Activated CD4-positive, CD25-positive, alpha-beta regulatory T cell treated with anti-CD3 and anti-CD28 coated beads, Interleukin-2, amount 50 U/mL, for 24 hours (primary cell): ENCODE data around the gene RTEL1.
"Not testable (repeated sequence)": the region's sequence is repeated elsewhere in the genome, so short reads cannot be mapped to it uniquely, and the experiment has no call there.

Experiments
- ATAC-seq, 2 donors: fragments of 150-1000 bp; cut with Tn5 transposase; one replicate each; pipeline ENCODE4 v1.10.0; 2021; ENCODE audit warnings: mild to moderate bottlenecking in 1 of 2, moderate library complexity in 1 of 2

Gene RTEL1

DNA sequence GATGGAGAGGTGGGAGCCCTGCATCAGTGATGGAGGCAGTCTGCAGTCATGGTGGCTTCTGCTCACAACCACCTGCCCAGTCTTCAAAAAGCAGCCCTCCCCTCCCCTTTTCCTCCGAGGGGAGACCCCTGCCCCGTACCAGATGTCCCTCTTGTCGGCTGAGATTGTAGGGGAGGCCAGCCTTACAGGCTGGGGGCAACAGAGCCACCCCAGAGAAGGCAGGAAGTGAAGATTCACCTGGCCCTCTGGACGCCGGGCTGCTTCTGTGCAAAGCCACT is 42.9 kb downstream of the RTEL1 start:
- ATAC-seq: no peak

DNA sequence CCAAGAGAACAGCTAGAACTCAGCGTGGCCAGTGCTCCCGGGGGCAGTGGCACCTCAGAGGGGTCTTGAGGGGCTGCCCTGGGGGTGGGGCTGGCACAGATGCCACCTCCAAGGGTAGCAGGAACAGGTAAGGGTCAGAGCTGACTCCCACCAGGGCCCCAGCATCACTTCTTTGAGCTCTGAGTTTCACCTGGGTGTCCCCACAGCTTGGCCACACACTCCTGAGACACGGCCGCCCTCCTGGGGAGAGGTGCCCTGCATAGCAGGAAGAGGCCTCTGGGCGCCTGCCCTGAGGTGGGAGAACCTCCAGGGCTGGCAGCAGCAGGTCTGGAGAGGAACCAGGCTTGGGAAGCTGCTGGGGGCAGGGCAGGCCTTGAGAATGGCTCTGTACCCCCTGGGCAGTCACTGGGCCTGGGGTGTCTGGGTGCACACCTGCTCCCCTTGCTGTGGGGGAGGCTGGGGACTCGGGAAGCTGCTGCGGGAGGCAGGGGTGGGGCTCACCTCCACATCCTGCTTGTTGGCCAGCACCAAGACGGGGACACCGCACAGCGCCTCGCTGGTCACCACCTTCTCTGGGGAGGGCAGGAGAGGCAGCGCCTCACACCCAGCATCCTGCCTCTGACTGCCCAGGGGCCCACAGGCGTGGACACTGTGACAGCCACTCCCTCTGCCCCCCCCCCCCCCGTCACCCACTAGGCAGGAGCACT is 43.4 kb downstream of the RTEL1 start:
- no peak for ATAC-seq

DNA sequence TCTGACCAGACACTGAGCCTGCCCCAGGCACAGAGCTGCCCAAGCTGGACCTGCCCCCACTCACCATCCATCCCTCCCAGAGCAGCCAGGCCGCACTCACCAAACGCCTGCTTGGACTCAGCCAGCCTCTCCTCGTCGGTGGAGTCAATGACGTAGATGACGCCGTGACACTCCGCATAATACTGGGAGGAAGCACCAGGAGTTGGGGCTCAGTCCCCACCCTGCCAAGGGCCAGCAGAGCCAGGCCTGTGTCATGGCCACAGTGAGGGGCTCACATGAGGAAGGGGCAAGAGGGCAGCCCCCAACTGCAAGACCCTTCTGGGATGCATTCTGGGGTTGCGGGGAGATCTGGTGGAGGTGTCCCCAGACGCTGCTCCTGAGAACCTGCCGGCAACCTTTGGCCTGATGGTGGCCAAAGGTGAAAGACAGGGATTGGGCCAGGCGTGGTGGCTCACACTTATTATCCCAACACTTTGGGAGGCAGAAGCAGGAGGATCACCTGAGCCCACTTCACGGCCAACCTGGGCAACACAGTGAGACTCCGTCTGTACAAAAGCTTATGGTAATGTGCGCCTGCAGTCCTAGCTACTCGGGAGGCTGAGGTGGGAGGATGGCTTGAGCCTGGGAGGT is 44.0 kb downstream of the RTEL1 start:
- no peak for ATAC-seq

DNA sequence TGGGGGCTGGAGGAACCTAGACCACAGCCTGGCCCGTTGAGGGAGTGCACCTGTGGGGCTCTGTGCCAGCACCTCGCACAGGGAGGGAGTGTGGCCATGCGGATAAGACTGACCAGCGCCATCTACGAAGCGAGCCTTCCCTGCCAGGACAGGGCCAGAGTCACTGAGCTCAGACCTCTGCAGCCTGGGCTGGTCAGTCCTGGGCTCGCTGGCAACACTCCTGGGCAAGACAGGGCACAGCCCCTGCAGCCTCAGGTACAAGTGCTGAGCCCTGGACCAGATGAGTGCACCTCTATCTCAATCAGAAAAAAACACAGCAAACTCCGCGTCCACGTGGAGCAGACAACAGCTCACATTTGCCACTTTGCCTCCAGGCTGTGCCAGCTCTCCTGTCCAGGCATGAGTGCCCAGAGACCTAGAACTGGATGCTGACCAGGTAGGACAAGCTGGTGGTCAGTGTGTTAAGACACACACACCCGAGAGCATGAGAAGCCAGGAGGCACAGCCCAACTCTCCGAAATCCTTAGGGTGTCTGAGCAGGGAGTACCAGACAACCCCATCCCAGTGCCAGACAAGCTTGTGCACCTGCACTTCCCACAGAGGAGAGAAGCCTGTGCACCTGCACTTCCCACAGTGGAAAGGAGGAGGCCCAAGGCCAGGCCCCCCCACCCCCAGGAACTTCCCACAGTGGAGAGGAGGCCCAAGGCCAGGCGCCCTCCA is 44.8 kb downstream of the RTEL1 start:
- no peak for ATAC-seq

DNA sequence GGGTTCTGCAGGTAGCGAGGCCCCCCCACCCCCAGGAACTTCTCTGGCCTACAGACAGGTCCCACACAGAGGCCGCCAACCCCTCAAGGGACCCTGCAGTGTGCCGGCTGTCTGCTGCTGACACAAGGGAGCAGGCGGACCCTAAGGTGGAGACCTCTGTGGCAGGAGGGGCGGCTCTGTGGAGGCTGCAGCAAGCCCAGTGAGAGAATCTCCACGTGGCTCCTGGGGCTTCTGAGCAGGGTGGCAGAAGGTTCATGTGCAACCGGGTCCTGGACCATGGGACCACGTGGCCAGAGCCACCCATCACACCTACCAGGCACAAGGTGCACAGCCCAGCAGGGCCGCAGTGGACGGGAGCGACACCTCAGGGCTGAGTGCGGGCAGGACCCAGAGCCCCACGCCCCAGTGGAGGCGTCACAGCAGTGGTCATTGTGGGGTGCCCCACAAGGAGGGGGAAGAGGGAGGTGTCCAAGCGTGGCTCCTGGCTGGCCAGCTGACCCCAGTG is 45.4 kb downstream of the RTEL1 start:
- no peak for ATAC-seq

DNA sequence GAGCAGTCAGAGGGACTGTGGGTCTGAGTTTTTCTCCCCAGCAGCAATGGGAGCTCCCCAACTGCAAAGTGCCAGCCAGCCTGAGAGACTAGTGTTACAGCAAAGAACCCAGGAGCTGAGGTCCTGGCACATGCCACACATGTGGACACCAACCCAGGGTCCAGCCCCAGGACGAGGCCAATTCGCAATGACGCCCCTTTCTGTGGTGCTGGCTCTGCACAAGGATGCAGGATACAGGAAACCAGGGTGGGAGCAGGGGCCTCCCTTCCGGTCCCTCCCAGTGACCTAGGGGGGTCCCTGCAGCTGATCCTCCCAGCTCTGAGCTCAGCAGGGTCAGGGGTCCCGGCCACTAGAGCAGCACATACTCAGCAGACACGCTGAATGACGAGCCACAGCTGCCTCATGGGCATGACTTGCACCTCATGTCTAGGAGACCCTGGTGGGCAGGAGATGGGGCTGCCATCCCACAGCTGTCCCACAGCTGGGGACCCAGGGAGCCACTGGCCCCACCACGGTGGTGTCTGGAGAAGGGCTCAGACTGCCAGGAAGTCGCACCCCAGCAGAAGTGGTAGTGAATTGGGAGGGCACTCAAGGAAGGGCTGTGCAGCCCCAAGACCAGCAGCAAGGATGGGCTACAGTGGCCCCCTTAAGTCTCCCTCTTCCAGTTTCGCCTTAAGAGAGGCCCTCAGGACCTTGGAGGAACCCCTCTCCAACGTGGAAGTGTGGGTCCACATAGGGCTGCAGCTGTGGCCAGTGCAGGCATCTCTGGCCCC is 46.0 kb downstream of the RTEL1 start:
- ATAC-seq: no peak

DNA sequence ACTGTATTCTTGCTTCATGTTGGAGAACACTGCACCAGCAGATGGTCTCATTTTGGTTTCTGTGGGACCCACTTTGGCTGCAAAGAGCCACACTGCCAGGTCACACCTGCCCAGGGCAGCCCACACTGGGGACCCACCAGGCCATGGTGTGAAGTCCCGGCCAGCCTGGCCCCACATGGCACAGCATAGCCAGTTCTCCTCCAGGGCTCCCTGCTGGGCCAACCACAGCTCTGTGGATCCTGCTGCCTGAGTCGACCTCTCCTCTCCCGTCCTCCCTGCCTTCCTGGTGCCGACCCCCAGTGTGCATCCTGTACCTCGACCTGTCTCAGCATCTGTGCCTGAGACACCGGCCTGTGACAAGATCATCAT is 46.6 kb downstream of the RTEL1 start:
- ATAC-seq: no peak

DNA sequence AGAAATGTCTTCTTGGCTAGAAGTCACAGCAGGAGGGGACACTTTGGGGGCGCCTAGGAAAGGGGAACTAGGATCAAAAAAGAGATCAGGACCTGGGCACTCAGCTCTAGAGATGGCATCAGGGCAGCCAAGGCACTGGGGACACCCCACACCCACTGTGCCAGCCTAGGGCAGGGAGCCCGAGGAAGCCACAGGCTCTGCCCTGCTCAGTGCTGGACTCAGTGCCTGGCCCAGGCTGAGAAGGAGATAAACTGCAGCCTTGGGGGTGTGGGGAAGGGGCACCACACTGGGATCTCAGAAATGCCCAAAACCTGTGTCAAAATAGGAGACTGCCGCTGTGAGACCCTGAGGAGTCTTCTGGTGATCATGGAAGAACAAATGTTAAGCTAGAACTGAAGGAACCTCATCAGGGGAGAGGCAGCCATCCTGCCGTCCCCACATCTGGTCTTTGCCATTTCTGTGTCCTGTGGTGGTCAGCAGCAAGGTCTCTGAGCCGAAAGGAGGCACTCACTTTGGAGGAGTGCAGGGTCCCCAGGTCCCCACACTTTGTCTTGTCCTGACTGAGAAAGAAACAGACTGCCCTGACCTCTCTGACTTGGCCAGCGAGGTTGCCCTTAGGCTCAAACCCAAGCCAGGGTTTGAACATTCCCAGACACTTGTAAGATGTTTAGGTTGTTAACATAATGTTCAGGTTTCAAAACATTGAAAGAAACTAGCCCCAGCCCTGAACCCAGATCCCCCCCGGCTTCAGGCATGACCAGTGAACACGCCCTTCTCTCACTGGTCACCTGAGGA is 47.3 kb downstream of the RTEL1 start:
- no peak for ATAC-seq

DNA sequence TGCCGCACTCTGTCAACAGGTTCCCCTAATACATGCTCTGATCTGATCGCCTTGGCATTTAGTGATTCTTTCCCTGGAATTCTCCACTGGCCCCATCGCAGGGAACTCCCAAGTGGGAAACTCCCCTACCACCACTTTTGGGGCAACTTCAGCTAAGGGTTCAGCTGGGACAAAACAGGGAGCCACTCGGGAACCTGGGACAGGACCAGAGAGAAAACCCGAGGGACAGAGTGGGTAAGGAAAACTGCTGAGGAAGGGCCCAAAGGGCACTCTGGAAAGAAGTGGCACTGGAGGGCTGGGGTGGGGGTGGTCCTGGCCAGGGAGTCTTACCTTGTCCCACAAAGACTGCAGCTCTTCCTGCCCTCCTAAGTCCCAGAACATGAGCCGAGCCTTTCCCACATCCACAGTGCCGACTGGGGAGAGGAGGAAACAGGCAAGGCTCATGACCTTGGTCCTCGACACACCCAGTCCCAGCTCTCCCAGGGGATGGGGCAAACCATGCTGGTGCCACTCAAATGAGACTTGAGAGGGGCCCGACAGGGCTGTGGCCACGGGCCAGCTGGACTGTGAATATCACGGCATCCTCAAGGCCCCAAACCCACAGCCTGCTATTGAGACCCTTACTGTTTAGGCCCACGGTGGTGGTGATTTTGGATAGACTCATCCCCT is 48.0 kb downstream of the RTEL1 start:
- ATAC-seq: no peak

DNA sequence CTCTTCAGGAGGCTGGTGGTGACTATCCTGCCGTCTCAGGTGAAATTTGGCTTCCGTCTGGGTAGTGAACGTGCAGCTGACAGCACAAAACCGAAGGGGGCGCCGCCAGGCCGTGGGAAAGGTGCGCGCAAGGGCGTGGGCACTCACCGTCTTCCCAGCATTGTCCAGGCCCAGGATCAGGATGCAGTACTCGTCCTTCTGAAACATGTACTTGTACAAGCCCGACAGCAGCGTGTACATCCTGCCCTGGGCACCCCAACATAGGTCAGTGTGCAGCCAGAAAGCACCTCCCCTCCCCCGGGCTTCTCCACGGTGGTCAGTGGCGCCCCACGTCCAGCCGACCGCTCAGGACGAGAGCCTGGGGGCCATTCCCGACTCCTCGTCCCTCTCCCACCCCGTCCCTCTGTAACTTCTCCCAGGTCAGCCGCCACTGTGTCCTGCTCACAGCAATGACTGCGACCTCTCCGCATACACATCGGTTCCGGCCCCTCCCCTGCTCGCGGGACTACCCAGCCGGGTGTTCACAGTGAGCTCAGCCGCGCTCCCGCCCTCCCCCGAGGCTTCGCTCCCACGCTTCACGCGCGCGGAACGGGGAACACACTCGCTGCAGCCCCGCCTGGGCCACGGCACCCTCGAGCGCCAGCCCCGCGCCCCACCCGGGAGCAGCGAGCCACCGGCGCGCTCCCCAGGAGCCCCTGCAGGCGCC is 48.9 kb downstream of the RTEL1 start:
- ATAC-seq: peak; percentile 54 to 58

DNA sequence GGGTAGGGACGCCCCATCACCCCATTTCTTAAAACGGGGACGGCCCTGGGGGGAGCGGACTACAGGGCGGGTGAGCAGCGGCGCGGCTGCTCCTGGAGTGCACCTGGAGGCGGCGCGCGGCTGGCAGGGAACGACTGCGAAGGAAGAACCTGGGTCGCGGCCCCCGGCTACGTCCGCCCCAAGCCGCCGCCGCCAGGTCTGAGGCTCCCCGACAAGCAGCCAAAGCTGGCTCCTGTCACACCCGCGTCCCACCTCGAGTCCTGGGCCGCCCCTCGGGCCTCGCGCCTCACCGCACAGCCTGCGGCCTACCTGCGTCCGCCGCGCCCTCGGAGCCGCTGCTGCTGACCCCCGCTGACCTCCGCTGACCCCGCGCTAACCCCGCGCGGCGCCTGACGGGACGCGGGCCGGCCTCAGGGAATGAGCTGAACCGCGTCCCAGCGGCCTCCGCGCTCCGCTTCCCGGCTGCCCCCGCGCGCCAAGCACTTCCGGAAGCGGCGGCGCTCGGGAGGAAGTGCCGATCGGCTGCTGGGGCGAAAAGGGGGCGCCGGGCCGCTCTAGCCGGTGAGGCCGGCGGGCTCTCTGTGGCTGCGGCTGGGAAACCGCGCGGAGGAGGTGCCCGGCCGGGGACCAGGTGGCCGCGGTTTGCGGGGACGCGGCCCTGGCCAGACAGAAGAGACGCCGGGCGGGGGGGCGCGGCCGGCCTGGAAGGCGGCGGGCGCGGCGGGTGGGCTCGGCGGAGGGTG is 49.6 kb downstream of the RTEL1 start, which contains the start of the genes ARFRP1 and ZGPAT:
ARFRP1 (minus strand) TSS at position 419 of the 743 bp plus-strand sequence. CDS start 885 bp downstream, outside the sequence.
ZGPAT (plus strand) TSS at position 482 of the 743 bp plus-strand sequence. CDS start 542 bp downstream, outside the sequence.
- peak; percentile 93 for ATAC-seq

DNA sequence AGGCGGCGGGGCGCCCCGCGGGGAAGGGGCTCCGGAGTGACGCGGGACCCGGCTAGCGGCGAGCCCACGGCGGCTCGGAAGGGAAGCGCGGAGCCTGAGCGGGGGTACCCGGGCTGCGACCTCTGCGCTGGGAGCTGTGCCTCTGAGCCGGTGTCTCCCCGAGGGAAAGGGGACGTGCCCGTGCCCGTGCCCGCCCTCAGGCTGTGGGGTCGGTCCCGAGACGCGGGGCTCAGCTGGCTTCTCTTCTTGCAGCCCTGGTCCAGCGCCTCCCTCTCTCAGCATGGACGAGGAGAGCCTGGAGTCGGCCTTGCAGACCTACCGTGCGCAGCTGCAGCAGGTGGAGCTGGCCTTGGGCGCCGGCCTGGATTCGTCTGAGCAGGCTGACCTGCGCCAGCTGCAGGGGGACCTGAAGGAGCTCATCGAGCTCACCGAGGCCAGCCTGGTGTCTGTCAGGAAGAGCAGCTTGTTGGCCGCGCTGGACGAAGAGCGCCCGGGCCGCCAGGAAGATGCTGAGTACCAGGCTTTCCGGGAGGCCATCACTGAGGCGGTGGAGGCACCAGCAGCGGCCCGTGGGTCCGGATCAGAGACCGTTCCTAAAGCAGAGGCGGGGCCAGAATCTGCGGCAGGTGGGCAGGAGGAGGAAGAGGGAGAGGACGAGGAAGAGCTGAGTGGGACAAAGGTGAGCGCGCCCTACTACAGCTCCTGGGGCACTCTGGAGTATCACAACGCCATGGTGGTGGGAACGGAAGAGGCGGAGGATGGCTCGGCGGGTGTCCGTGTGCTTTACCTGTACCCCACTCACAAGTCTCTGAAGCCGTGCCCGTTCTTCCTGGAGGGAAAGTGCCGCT is 50.4 kb downstream of the RTEL1 start:
- no peak for ATAC-seq

DNA sequence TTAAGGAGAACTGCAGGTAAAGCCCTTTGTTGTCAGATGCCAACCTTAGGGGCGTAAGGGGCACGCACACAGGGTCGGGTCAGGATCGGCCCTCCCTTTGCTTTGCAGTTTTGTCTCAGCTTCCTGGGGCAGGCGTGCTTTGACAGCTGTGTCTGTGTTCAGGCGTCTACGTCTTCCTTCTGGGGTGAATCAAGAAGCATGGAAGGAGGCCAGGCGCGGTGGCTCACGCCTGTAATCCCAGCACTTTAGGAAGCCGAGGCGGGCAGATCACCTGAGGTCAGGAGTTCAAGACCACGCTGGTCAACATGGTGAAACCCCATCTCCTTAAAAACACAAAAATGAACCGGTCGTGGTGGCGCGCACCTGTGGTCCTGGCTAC is 51.0 kb downstream of the RTEL1 start:
- no peak for ATAC-seq

DNA sequence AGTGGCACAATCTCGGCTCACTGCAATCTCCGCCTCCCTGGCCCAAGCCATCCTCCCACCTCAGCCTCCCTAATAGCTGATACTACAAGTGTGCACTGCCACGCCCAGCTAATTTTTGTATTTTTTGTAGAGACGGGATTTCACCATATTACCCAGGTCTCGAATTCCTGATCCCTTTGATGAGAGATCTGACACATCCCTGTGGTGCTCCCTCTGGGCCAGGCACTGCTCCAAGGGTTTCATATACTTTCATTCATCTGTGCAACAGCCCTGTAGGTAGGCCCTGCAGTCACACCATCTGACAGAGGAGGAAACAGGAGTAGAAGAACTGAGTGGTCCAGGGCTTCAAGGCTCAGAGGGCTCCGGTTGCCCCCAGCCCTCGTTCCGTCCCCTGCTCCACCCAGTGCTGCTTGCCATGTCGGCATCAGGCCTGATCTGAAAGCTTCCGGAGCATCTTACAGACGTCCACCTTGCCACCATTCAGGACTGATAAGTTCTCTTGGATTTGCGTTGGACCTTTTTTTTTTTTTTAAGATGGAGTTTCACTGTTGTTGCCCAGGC is 53.1 kb downstream of the RTEL1 start:
- ATAC-seq: no peak

DNA sequence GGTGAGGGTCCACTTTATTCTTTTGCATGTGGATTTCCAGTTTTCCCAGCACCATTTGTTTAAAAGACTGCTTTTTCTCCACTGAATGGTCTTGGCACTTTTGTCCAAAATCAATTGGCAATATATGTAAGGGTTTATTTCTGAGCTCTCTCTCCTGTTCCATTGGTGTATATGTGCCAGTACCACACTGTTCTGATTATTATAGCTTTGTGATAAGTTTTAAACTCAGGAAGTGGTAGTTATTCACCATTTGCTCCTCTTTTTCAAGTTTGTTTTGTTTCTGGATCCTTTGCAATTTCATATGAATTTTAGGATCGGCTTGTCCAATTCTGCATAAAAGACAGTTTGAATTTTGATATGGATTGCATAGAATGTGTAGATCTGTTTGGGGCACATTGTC is 54.1 kb downstream of the RTEL1 start:
- ATAC-seq: no peak

DNA sequence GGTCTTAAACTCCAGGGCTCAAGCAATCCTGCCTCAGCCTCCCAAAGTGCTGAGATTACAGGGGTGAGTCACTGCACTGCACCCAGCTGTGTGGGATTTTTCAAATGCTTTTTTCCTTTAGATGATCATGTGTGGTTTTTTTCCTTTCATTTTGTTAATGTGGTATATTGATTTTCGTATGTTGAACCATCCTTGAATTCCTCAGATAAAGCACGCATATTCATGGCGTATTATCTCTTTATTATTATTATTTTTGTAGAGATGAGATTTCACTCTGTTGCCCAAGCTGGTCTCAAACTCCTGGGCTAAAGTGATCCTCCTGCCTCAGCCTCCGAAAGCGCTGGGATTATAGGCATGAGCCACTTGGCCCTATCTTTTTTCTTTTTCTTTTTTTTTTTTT is 56.7 kb downstream of the RTEL1 start:
- no peak for ATAC-seq

DNA sequence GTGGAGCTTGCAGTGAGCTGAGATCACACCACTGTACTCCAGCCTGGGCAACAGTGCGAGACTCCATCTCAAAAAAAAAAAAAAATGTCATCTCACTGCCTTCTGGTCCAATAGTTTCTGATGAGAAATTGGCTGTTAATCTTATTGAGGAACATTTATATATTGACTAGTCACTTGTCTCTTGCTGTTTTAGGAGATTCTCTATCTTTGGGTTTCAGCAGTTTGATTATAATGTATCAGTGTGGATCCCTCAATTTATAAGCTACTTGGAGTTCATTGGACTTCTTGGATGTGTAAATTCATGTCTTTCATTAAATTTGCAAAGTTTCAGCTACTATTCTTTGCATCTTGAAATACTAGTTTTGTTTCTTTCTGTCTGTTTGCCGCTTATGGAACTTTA is 60.9 kb downstream of the RTEL1 start:
- no peak for ATAC-seq

DNA sequence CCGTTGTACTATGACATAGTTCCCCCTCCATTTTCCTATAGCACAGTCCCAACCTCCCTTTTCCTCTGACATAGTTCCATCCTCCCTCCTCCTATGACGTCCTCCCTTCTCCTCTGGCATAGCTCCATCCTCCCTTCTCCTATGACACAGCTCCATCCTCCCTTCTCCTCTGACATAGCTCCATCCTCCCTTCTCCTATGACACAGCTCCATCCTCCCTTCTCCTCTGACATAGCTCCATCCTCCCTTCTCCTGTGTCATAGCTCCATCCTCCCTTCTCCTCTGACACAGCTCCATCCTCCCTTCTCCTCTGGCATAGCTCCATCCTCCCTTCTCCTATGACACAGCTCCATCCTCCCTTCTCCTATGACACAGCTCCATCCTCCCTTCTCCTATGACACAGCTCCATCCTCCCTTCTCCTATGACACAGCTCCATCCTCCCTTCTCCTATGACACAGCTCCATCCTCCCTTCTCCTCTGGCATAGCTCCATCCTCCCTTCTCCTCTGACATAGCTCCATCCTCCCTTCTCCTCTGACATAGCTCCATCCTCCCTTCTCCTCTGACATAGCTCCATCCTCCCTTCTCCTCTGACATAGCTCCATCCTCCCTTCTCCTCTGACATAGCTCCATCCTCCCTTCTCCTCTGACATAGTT is 65.0 kb downstream of the RTEL1 start:
- ATAC-seq: not testable (repeated sequence)
